SK-N-SH (cell line): ENCODE data around the gene NRG3. TPM values are rescaled to one million over a fixed set of nuclear protein-coding genes. Genes with fewer than 3 reads are reported as not detected.

Experiments
- CTCF ChIA-PET: fragments of 300-600, 350-600 bp; formaldehyde crosslinking; extraction: SDS; loops from one replicate; lab custom pipeline; 2021; lab: Yijun Ruan, JAX
- POLR2A ChIA-PET: fragments of 350-600 bp; sonication (Branson Sonifier 250); formaldehyde crosslinking; extraction: SDS; loops from one replicate; lab custom pipeline; 2020; ENCODE audit warnings: antibody characterized with exemption, inconsistent platforms; lab: Yijun Ruan, JAX
- DNase-seq: peaks from one replicate; pipeline ENCODE4 v3.0.0; 2012
- H2AFZ ChIP-seq: fragments of 200-600 bp; sonication (generic); 2 replicates; pipeline ENCODE4 v1.8.1; 2016; ENCODE audit warnings: antibody characterized with exemption, mild to moderate bottlenecking, low read depth
- H3F3A ChIP-seq: fragments of 200-600 bp; sonication (generic); replicated peaks from 2 replicates; pipeline ENCODE3; 2016; ENCODE audit warnings: antibody characterized with exemption, mild to moderate bottlenecking; ENCODE audit not compliant: insufficient read depth
- H3K27ac ChIP-seq, 2 experiments: fragments of 200-500 bp in 1 of 2; fragments of 200-600 bp in 1 of 2; sonication (Bioruptor generic) in 1 of 2; sonication (generic), shearing (Covaris generic) in 1 of 2; 2 replicates each; pipeline versions ENCODE4 v1.5.1 to v1.6.1; 2014 to 2016; ENCODE audit warnings: low read depth in 2 of 2, inconsistent platforms in 1 of 2, low read length in 1 of 2, mild to moderate bottlenecking in 1 of 2, mixed read lengths in 1 of 2
- H3K27me3 ChIP-seq: fragments of 200-600 bp; sonication (generic), shearing (Covaris generic); 2 replicates; pipeline ENCODE4 v1.6.1; 2016; ENCODE audit warnings: mixed run types; ENCODE audit not compliant: insufficient read depth
- H3K36me3 ChIP-seq, 2 experiments: fragments of 200-500 bp in 1 of 2; fragments of 200-600 bp in 1 of 2; sonication (Bioruptor generic) in 1 of 2; sonication (generic) in 1 of 2; replicated peaks in 1 of 2; 2 replicates each; pipeline versions ENCODE3 to v1.5.1; 2014 to 2016; ENCODE audit warnings: low read length in 1 of 2, mild to moderate bottlenecking in 1 of 2; ENCODE audit not compliant: insufficient read depth in 2 of 2, control insufficient read depth in 1 of 2
- H3K4me1 ChIP-seq, 2 experiments: fragments of 200-500 bp in 1 of 2; fragments of 200-600 bp in 1 of 2; sonication (Bioruptor generic) in 1 of 2; sonication (generic), shearing (Covaris generic) in 1 of 2; 2 replicates each; pipeline versions ENCODE4 v1.5.1 to v1.6.1; 2014 to 2016; ENCODE audit warnings: low read depth in 1 of 2, low read length in 1 of 2, mixed run types in 1 of 2; ENCODE audit not compliant: insufficient read depth in 2 of 2, control insufficient read depth in 1 of 2
- H3K4me2 ChIP-seq: fragments of 200-600 bp; sonication (generic), shearing (Covaris generic); 2 replicates; pipeline ENCODE4 v1.6.1; 2017; ENCODE audit warnings: mixed run types
- H3K4me3 ChIP-seq, 2 experiments: fragments of 200-500 bp in 1 of 2; fragments of 200-600 bp in 1 of 2; sonication (Bioruptor generic) in 1 of 2; sonication (generic), shearing (Covaris generic) in 1 of 2; 2 replicates each; pipeline versions ENCODE4 v1.5.1 to v1.8.1; 2014 to 2016; ENCODE audit warnings: low read depth in 2 of 2, inconsistent platforms in 1 of 2, low read length in 1 of 2, mild to moderate bottlenecking in 1 of 2, mixed read lengths in 1 of 2, moderate library complexity in 1 of 2
- H3K79me2 ChIP-seq: fragments of 200-600 bp; sonication (generic); 2 replicates; pipeline ENCODE4 v1.8.1; 2017; ENCODE audit warnings: mild to moderate bottlenecking; ENCODE audit not compliant: insufficient read depth
- H3K9ac ChIP-seq: fragments of 200-600 bp; sonication (generic); 2 replicates; pipeline ENCODE4 v1.6.1; 2017; ENCODE audit warnings: mixed run types
- H3K9me2 ChIP-seq: fragments of 200-600 bp; sonication (generic); 2 replicates; pipeline ENCODE4 v1.6.1; 2017; ENCODE audit warnings: mixed run types
- H3K9me3 ChIP-seq: fragments of 200-600 bp; sonication (generic); 2 replicates; pipeline ENCODE4 v1.6.1; 2017; ENCODE audit warnings: mixed run types, mild to moderate bottlenecking, moderate library complexity
- H4K20me1 ChIP-seq: fragments of 200-600 bp; sonication (generic); 2 replicates; pipeline ENCODE4 v1.6.1; 2017; ENCODE audit warnings: mild to moderate bottlenecking, mixed run types; ENCODE audit not compliant: insufficient read depth
- CHD2 ChIP-seq: fragments of 150-350 bp; IDR thresholded peaks from 2 replicates; pipeline ENCODE4 v1.6.1; 2018; ENCODE audit warnings: low read length; ENCODE audit not compliant: partially characterized antibody
- ELF1 ChIP-seq: IDR thresholded peaks from 2 replicates; pipeline ENCODE4 v1.4.0; 2012
- EP300 ChIP-seq, 2 experiments: IDR thresholded peaks; 2 replicates each; pipeline versions ENCODE4 v1.4.0 to v1.6.1; 2012; ENCODE audit warnings: borderline replicate concordance in 1 of 2, low read depth in 1 of 2, low read length in 1 of 2
- FOSL2 ChIP-seq: IDR thresholded peaks from 2 replicates; pipeline ENCODE4 v1.4.0; 2012; ENCODE audit warnings: low read depth, mild to moderate bottlenecking, moderate library complexity, borderline replicate concordance
- GABPA ChIP-seq: IDR thresholded peaks from 2 replicates; pipeline ENCODE4 v1.4.0; 2012; ENCODE audit warnings: low read depth, mild to moderate bottlenecking
- GATA2 ChIP-seq: sonication (generic); formaldehyde crosslinking; IDR thresholded peaks from 2 replicates; pipeline ENCODE4 v1.5.0; 2020; ENCODE audit warnings: mild to moderate bottlenecking, missing genetic modification reagents
- JUND ChIP-seq: IDR thresholded peaks from 2 replicates; pipeline ENCODE4 v1.4.0; 2012
- MEF2A ChIP-seq: IDR thresholded peaks from 2 replicates; pipeline ENCODE4 v1.4.0; 2012; ENCODE audit warnings: low read depth, borderline replicate concordance
- MXI1 ChIP-seq: IDR thresholded peaks from 2 replicates; pipeline ENCODE4 v1.6.1; 2012; ENCODE audit warnings: mild to moderate bottlenecking, low read depth, low read length, improper control_type of control experiment
- POLR2AphosphoS5 ChIP-seq: IDR thresholded peaks from 2 replicates; pipeline ENCODE4 v1.6.1; 2012; ENCODE audit warnings: low read depth, low read length
- RAD21 ChIP-seq: IDR thresholded peaks from 2 replicates; pipeline ENCODE4 v1.6.1; 2012; ENCODE audit warnings: mild to moderate bottlenecking, low read length
- RCOR1 ChIP-seq: fragments of 150-350 bp; IDR thresholded peaks from 2 replicates; pipeline ENCODE4 v1.6.1; 2017; ENCODE audit warnings: antibody characterized with exemption, low read length
- RFX5 ChIP-seq: IDR thresholded peaks from 2 replicates; pipeline ENCODE4 v1.6.1; 2012; ENCODE audit warnings: mild to moderate bottlenecking, improper control_type of control experiment, low read length
- RXRA ChIP-seq: IDR thresholded peaks from 2 replicates; pipeline ENCODE4 v1.4.0; 2012; ENCODE audit warnings: low read depth, mild to moderate bottlenecking, borderline replicate concordance
- TAF1 ChIP-seq: IDR thresholded peaks from 2 replicates; pipeline ENCODE4 v1.6.1; 2012; ENCODE audit warnings: low read depth, mild to moderate bottlenecking, low read length, moderate library complexity, borderline replicate concordance
- TCF12 ChIP-seq: IDR thresholded peaks from 2 replicates; pipeline ENCODE4 v1.4.0; 2012
- TEAD4 ChIP-seq: IDR thresholded peaks from 2 replicates; pipeline ENCODE4 v1.4.0; 2012; ENCODE audit warnings: mild to moderate bottlenecking, borderline replicate concordance; ENCODE audit not compliant: insufficient read depth
- YY1 ChIP-seq: IDR thresholded peaks from 2 replicates; pipeline ENCODE4 v1.4.0; 2012; ENCODE audit warnings: low read depth, mild to moderate bottlenecking
- WGBS: methylation state at CpG from one replicate; pipeline ENCODE4 v1.1.6; 2017; ENCODE audit warnings: low lambda C conversion rate; 5-methylcytosine and 5-hydroxymethylcytosine counted together
- polyA plus RNA-seq, 3 experiments: library from polyadenylated mRNA; depleted of rRNA; stranded (reverse); fragments of >200 nt; gene quantifications; 2 replicates each; pipeline ENCODE4 v1.2.3, GENCODE V29; 2012
- TF ChIP-seq, protein P1 (sequence below): fragments of 150-350 bp; IDR thresholded peaks from 2 replicates; pipeline ENCODE4 v1.6.1; 2017; ENCODE audit warnings: antibody characterized with exemption, low read length, low read depth, borderline replicate concordance
- TF ChIP-seq, protein P2 (sequence below): fragments of 150-350 bp; IDR thresholded peaks from 2 replicates; pipeline ENCODE4 v1.6.1; 2016; ENCODE audit warnings: mild to moderate bottlenecking, low read depth, low read length
- TF ChIP-seq, protein P3 (sequence below): IDR thresholded peaks from 2 replicates; pipeline ENCODE4 v1.4.0; 2012; ENCODE audit warnings: low read depth, borderline replicate concordance
- TF ChIP-seq, protein P4 (sequence below): IDR thresholded peaks from 2 replicates; pipeline ENCODE4; 2012
- TF ChIP-seq, protein P5 (sequence below): IDR thresholded peaks from 2 replicates; pipeline ENCODE4 v1.4.0; 2012; ENCODE audit warnings: low read depth, borderline replicate concordance

The NRG3 gene
- polyA plus RNA-seq, 1 of the 3 experiments (the other 2 are of a cell fraction), result 0.03 TPM

DNA sequence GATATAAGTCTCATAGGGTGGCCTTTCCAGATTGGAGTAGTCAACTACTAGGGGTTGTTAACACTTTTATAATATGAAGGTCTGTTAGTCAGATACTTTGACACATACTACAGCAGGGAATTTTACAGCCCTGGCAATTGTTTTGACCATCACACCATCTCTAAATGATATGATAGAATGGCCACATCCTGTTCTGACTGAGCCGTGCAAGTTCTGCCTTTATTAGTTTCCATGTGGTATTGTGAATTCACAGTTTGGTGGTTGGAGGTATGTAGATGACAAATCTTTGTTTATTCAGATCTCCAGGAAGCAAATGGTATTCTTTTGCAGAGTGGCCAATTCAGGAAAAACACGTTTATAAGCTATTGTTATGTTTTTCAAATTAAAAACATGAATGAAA is 83.0 kb downstream of the NRG3 start:
- H3K9me3 ChIP-seq, result 0 out of 2 replicates have a peak, but pooled peaks cover 6% of the 10 kb centered on the region
- ChIA-PET POLR2A (no interaction called here), CTCF (no interaction called here)
- no peaks in the 10 kb centered on the region for H3K9me2 ChIP-seq
- no peak for DNase-seq
- H3K9ac ChIP-seq, result no peak overlapping the region
- H3K27me3 ChIP-seq, result no peaks in the 10 kb centered on the region
- 38% methylated on average over 2 of the region's 2 CpGs for WGBS
- no peaks in the 10 kb centered on the region for H4K20me1 ChIP-seq
- H2AFZ ChIP-seq, result no peak overlapping the region
- no peaks in the 10 kb centered on the region for H3K36me3 ChIP-seq
- H3K27ac ChIP-seq, result no peak overlapping the region
- TF ChIP-seq JUND, result no peak
- TF ChIP-seq POLR2AphosphoS5, result no peak
- no peak for TF ChIP-seq RAD21
- TF ChIP-seq ELF1, result no peak
- no peak for TF ChIP-seq EP300 (IDR thresholded peaks at IDR 0.05; ENCODE audit: borderline replicate concordance in 1 of 2, low read depth in 1 of 2, low read length in 1 of 2)
- TF ChIP-seq, protein P1, sequence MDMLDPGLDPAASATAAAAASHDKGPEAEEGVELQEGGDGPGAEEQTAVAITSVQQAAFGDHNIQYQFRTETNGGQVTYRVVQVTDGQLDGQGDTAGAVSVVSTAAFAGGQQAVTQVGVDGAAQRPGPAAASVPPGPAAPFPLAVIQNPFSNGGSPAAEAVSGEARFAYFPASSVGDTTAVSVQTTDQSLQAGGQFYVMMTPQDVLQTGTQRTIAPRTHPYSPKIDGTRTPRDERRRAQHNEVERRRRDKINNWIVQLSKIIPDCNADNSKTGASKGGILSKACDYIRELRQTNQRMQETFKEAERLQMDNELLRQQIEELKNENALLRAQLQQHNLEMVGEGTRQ, result no peak
- H3K4me2 ChIP-seq, result no peak overlapping the region
- H3K79me2 ChIP-seq, result no peaks in the 10 kb centered on the region
- no peaks in the 10 kb centered on the region for H3K4me1 ChIP-seq
- H3K4me3 ChIP-seq, result no peak overlapping the region
- no peaks in the 10 kb centered on the region for H3F3A ChIP-seq

DNA sequence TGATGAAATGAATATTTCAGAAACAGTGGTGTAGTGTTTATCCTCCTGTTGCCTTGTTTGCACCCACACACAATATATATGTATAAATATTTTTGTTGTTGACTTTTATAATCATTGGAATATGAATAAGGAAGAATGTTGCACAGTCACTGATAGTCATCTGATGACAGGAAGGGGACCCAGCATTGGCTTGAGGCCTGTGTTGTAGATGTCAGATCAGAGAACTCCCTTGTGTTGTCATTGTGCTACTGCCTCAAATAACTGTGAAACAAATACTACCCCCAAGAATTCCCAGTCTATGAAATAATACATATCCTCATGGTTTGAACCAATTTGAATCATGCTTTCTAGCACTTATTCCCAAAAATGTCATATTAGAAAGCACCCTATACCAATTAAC is 84.0 kb downstream of the NRG3 start:
- Histone ChIP-seq H3K27ac (no peak overlapping the region), H3K9me2 (no peaks in the 10 kb centered on the region), H4K20me1 (no peaks in the 10 kb centered on the region)
- TF ChIP-seq TAF1 (no peak), MXI1 (no peak), TEAD4 (no peak), GATA2 (no peak), GABPA (no peak), JUND (no peak), RCOR1 (no peak), RXRA (no peak), FOSL2 (no peak), RFX5 (no peak), YY1 (no peak), CHD2 (no peak), MEF2A (no peak), TCF12 (no peak), EP300 (IDR thresholded peaks at IDR 0.05; ENCODE audit: borderline replicate concordance in 1 of 2, low read depth in 1 of 2, low read length in 1 of 2) (no peak)
- TF ChIP-seq, protein P2, sequence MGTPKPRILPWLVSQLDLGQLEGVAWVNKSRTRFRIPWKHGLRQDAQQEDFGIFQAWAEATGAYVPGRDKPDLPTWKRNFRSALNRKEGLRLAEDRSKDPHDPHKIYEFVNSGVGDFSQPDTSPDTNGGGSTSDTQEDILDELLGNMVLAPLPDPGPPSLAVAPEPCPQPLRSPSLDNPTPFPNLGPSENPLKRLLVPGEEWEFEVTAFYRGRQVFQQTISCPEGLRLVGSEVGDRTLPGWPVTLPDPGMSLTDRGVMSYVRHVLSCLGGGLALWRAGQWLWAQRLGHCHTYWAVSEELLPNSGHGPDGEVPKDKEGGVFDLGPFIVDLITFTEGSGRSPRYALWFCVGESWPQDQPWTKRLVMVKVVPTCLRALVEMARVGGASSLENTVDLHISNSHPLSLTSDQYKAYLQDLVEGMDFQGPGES, result no peak
- TF ChIP-seq, protein P3, sequence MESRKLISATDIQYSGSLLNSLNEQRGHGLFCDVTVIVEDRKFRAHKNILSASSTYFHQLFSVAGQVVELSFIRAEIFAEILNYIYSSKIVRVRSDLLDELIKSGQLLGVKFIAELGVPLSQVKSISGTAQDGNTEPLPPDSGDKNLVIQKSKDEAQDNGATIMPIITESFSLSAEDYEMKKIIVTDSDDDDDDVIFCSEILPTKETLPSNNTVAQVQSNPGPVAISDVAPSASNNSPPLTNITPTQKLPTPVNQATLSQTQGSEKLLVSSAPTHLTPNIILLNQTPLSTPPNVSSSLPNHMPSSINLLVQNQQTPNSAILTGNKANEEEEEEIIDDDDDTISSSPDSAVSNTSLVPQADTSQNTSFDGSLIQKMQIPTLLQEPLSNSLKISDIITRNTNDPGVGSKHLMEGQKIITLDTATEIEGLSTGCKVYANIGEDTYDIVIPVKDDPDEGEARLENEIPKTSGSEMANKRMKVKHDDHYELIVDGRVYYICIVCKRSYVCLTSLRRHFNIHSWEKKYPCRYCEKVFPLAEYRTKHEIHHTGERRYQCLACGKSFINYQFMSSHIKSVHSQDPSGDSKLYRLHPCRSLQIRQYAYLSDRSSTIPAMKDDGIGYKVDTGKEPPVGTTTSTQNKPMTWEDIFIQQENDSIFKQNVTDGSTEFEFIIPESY, result no peak
- TF ChIP-seq, protein P4, sequence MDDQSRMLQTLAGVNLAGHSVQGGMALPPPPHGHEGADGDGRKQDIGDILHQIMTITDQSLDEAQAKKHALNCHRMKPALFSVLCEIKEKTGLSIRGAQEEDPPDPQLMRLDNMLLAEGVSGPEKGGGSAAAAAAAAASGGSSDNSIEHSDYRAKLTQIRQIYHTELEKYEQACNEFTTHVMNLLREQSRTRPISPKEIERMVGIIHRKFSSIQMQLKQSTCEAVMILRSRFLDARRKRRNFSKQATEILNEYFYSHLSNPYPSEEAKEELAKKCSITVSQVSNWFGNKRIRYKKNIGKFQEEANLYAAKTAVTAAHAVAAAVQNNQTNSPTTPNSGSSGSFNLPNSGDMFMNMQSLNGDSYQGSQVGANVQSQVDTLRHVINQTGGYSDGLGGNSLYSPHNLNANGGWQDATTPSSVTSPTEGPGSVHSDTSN, result no peak
- TF ChIP-seq, protein P1, result no peak
- TF ChIP-seq, protein P5, sequence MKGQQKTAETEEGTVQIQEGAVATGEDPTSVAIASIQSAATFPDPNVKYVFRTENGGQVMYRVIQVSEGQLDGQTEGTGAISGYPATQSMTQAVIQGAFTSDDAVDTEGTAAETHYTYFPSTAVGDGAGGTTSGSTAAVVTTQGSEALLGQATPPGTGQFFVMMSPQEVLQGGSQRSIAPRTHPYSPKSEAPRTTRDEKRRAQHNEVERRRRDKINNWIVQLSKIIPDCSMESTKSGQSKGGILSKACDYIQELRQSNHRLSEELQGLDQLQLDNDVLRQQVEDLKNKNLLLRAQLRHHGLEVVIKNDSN, result no peak
- TF ChIP-seq, all 33 proteins: peak for 0
- Histone ChIP-seq H3K27me3 (no peaks in the 10 kb centered on the region), H3K9ac (no peak overlapping the region), H3F3A (no peaks in the 10 kb centered on the region), H2AFZ (no peak overlapping the region), H3K4me3 (no peak overlapping the region), H3K36me3 (no peaks in the 10 kb centered on the region), H3K4me2 (no peak overlapping the region), H3K79me2 (no peaks in the 10 kb centered on the region), H3K4me1 (no peaks in the 10 kb centered on the region), H3K9me3 (0 out of 2 replicates have a peak, but pooled peaks cover 6% of the 10 kb centered on the region)
- ChIA-PET POLR2A (no interaction called here), CTCF (no interaction called here)
- no peak for DNase-seq
